Effector memory CD4-positive, alpha-beta T cell (primary cell): ENCODE data around the gene RNF214.
"Not testable (repeated sequence)": the region's sequence is repeated elsewhere in the genome, so short reads cannot be mapped to it uniquely, and the experiment has no call there.

Experiments used
- DNase-seq, 3 donors: peaks; one replicate each; pipeline ENCODE4 v3.0.0-alpha.2; 2020
- H3K27ac ChIP-seq: 2 replicates; pipeline ENCODE4 v1.7.0; 2013; ENCODE audit warnings: mild to moderate bottlenecking, low read length, moderate library complexity; ENCODE audit not compliant: insufficient read depth, poor library complexity, severe bottlenecking
- H3K27me3 ChIP-seq: replicated peaks from 2 replicates; pipeline ENCODE4 v1.7.0; 2013; ENCODE audit warnings: mild to moderate bottlenecking, low read length; ENCODE audit not compliant: insufficient read depth, control insufficient read depth, poor library complexity, severe bottlenecking
- H3K36me3 ChIP-seq: 2 replicates; pipeline ENCODE4 v1.7.0; 2013; ENCODE audit warnings: mild to moderate bottlenecking, low read length, moderate library complexity; ENCODE audit not compliant: control insufficient read depth, insufficient read depth
- H3K4me1 ChIP-seq: 2 replicates; pipeline ENCODE4 v1.7.0; 2013; ENCODE audit warnings: low read length, mild to moderate bottlenecking; ENCODE audit not compliant: control insufficient read depth, insufficient read depth, poor library complexity, severe bottlenecking
- H3K4me3 ChIP-seq: 2 replicates; pipeline ENCODE4 v1.7.0; 2013; ENCODE audit warnings: low read length, low read depth, mild to moderate bottlenecking; ENCODE audit not compliant: insufficient read depth, poor library complexity, severe bottlenecking
- H3K9me3 ChIP-seq: 2 replicates; pipeline ENCODE4 v1.7.0; 2013; ENCODE audit warnings: mild to moderate bottlenecking, low read length, moderate library complexity; ENCODE audit not compliant: control insufficient read depth

Gene RNF214

DNA sequence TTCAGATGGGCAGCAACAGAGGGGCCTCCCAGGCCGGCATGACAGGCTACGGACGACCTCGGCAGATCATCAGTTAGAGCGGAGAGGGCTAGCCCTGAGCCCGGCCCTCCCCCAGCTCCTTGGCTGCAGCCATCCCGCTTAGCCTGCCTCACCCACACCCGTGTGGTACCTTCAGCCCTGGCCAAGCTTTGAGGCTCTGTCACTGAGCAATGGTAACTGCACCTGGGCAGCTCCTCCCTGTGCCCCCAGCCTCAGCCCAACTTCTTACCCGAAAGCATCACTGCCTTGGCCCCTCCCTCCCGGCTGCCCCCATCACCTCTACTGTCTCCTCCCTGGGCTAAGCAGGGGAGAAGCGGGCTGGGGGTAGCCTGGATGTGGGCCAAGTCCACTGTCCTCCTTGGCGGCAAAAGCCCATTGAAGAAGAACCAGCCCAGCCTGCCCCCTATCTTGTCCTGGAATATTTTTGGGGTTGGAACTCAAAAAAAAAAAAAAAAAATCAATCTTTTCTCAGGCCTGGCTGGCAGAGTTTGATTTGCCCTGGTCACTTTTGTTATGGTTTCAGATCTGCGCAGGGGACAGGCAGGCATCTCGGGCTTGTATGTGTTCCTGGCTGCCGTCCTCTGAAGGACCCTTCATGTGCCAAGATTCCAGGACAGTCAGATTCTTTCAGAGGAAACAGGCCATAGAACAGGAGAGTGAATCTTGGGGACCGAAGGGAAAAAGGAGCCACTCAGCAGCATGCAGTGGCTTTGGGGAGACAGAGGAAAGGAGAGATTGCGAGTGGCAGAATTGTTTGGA is 28.0 kb upstream of the RNF214 start:
- DNase-seq = no peak
- H3K27me3 ChIP-seq = no peaks in the 10 kb centered on the region
- peaks cover 30% of the 10 kb centered on the region for H3K36me3 ChIP-seq
- no peaks in the 10 kb centered on the region for H3K4me1 ChIP-seq
- no peak overlapping the region for H3K27ac ChIP-seq
- H3K9me3 ChIP-seq = no peaks in the 10 kb centered on the region
- H3K4me3 ChIP-seq = no peak overlapping the region

DNA sequence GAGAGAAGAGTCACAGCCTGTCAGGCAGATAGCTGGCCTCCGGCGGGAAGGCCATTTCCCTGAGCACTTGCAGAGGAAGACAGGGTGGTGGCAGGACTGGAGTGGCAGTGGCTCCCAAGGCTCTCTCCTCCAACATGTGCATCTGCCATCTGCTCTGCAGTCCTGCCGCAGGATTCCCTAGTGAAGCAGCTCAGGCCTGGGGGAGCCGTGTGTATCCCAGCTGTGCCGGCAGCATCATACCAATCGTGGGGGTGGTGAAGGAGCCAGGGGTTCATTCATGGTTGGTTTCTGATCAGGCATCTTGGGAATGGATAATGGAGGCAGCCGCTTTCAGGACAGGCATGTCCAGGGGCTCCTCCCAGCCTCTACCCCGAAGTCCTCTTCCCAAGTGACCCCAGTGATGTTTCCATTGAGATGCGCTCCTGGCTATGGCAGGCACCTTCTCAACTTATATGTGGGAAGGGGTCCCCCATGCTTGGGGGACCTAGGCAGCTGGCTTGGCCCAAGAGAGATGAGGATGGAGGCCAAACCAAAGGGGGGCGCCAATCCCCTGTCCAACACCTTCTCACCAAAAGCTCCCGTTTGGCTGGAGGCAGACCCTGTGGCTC is 27.2 kb upstream of the RNF214 start:
- Histone ChIP-seq H3K36me3 (peaks cover 30% of the 10 kb centered on the region), H3K27ac (no peak overlapping the region), H3K4me3 (no peak overlapping the region), H3K9me3 (no peaks in the 10 kb centered on the region), H3K4me1 (no peaks in the 10 kb centered on the region), H3K27me3 (no peaks in the 10 kb centered on the region)
- DNase-seq = no peak

DNA sequence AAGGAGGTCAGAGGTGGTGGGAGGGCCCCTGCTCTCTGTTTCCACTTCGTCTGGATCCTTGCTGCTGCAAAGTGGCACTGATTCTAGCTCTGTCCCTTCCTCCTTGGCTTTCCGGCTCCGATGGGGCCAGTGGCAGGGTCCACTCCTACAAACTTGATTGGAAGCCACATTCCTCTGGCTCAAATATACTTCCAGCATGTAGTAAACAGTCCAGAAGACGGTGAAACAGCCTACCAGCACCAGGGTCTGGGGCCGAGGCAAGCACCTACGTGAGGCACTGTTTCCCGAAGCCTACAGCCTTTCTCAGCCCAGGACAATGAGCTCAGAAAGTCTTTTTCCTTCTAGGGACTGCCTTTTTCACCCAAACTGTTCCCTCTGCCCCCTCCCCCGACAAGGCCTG is 26.4 kb upstream of the RNF214 start:
- not testable (repeated sequence) for H3K9me3 ChIP-seq, DNase-seq, H3K27me3 ChIP-seq, H3K4me1 ChIP-seq, H3K4me3 ChIP-seq, H3K27ac ChIP-seq
- peaks cover 30% of the 10 kb centered on the region for H3K36me3 ChIP-seq

DNA sequence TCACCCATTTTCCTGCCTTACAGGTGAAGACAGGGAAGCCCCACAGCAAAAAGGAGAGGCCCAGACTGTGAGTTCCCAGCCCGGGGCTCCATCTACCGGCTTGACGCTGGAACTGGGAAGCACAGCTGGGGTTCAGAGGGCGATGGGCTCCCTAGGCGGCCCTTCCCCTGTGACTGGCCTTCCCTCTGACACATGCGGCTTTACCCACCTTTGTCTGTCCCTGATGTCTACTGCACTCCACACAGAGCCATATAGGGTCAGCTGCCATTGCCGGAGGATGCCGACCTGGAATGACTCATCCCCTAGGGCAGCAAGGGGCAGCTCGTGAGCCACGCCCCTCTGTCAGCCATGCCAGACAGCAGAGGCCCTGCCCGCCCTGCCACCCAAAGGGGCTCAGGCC is 25.6 kb upstream of the RNF214 start:
- not testable (repeated sequence) for DNase-seq, H3K27ac ChIP-seq, H3K27me3 ChIP-seq, H3K4me3 ChIP-seq, H3K4me1 ChIP-seq, H3K9me3 ChIP-seq
- peaks cover 30% of the 10 kb centered on the region for H3K36me3 ChIP-seq

DNA sequence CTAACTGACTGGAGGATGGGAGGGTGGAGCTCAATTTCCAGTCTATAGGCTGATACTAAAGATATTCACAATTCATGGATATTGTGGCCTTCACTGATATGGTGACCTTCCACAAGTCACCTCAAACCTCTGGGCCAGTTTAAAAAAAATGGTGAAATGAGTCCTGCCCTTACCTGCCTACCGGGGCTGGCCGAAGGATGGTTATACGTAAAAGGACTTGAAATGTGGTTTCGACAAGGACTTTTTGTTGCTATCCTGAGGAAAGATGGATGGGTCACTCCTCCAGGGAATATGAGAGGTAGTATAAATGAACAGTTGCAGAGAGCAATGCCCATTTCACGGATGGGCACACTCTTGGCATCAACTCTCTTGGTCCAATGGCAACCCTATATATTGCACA is 25.0 kb upstream of the RNF214 start:
- not testable (repeated sequence) for DNase-seq, H3K9me3 ChIP-seq, H3K4me1 ChIP-seq, H3K4me3 ChIP-seq, H3K27me3 ChIP-seq, H3K27ac ChIP-seq
- peaks cover 30% of the 10 kb centered on the region for H3K36me3 ChIP-seq

DNA sequence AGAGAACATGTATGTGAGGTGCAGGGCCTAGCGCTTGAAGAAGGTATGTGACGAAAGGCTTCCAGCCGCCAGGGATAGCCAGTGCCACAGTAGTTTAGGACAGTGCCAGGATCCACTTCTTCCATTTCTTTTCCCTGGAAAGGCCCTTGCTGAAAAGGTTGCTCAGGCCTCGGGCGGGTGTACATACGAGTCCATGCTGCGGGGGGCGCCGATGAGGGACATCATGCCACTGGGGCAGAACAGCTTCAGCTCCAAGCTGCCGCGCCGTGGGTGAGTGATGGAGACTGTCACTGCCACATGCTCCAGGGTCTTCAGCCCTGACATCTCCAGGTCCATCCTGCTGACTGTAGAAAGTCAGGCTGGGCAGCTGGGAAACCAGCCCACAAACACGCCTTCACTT is 23.8 kb upstream of the RNF214 start:
- H3K4me1 ChIP-seq, H3K4me3 ChIP-seq, H3K9me3 ChIP-seq, DNase-seq, H3K27me3 ChIP-seq, H3K27ac ChIP-seq: not testable (repeated sequence)
- peaks cover 32% of the 10 kb centered on the region for H3K36me3 ChIP-seq

DNA sequence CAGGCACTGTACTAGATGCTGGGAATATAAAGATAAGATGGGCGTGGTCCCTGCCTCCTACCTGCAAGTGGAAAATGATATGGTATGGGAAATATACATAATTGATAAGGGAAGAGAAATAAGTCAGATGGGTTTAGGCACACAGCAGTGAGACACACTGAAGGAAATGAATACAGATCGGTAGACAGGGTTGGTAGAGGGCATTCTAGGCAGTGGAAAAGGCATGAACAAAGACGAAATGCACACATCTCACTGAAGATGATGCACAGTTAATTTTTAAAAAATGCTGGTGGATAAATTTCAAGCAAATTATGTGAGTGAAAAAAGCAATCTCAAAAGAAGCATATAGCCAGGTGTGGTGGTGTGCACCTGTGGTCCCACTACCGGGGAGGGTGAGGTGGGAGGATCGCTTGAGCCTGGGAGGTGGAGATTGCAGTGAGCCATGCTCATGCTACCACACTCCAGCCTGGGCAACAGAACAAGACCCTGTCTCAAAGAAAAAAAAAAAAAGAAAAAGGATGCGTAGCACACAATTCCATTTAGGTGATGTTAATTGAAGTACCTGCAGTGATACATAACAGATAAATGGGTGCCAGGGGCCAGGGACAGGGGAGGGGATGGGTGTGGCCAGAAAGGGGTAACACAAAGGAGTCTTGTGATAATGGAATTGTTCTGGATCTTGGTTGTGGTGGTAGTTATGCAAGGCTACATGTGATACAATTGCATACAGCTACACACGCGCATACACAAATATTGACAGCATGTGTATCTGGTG is 22.9 kb upstream of the RNF214 start:
- peaks cover 30% of the 10 kb centered on the region for H3K36me3 ChIP-seq
- H3K27ac ChIP-seq, H3K27me3 ChIP-seq, H3K9me3 ChIP-seq, H3K4me3 ChIP-seq, DNase-seq, H3K4me1 ChIP-seq: not testable (repeated sequence)

DNA sequence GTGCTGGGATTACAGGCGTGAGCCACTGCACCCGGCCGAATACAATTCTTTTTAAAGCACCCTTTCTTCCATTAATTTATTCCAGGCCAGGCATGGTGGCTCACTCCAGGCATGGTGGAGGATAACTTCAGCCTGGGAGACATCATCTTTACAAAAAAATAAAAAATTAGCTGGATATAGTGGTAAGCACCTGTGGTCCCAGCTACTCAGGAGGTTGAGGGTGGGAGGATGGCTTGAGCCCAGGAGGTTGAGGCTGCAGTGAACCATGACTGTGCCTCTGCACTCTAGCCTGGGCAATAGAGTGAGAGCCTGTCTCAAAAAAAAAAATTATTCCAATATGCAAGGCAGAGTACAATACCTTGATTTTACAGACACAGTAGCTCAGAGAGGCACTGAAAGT is 21.9 kb upstream of the RNF214 start:
- peaks cover 26% of the 10 kb centered on the region for H3K36me3 ChIP-seq
- H3K4me3 ChIP-seq = no peak overlapping the region
- DNase-seq = no peak
- H3K9me3 ChIP-seq = no peaks in the 10 kb centered on the region
- H3K27ac ChIP-seq = no peak overlapping the region
- no peaks in the 10 kb centered on the region for H3K27me3 ChIP-seq
- H3K4me1 ChIP-seq = no peaks in the 10 kb centered on the region

DNA sequence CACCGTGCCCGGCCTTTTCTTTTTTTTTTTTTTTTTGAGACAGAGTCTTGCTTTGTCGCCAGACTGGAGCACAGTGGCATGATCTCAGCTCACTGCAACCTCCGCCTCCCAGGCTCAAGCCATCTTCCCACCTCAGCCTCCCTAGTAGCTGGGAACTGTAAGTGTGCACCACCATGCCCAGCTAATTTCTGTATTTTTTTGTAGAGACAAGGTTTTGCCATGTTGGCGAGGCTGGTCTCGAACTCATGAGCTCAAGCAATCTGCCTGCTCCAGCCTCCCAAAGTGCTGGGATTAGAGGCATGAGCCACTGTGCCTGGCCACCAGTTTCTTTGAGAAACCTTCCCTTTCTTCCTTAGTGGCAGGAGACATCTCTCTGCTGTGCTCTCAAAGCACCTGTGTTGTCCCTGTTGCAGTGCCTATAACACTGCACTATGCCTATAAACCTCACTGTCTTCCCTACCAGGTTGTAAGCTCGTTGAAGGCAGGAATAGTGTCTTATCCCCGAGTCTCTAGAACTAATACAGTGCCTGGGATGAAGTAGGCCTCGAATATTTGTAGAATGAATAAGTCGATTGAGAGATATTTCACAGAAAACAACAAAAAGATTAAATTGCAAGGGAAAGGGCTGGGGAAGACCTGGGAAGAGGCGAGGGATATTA is 19.6 kb upstream of the RNF214 start:
- Histone ChIP-seq H3K36me3 (peaks cover 43% of the 10 kb centered on the region), H3K27ac (no peak overlapping the region), H3K4me3 (no peak overlapping the region), H3K4me1 (no peaks in the 10 kb centered on the region), H3K9me3 (no peaks in the 10 kb centered on the region), H3K27me3 (no peaks in the 10 kb centered on the region)
- no peak for DNase-seq
